ENCODE measurements around the gene UPK3B. TPM values are rescaled to one million over a fixed set of nuclear protein-coding genes. Genes with fewer than 3 reads are reported as not detected.
"Not testable (repeated sequence)": the region's sequence is repeated elsewhere in the genome, so short reads cannot be mapped to it uniquely, and the experiment has no call there.

Gene UPK3B
- polyA plus RNA-seq, 3 donors = 0.33 TPM; not detected in 2

DNA sequence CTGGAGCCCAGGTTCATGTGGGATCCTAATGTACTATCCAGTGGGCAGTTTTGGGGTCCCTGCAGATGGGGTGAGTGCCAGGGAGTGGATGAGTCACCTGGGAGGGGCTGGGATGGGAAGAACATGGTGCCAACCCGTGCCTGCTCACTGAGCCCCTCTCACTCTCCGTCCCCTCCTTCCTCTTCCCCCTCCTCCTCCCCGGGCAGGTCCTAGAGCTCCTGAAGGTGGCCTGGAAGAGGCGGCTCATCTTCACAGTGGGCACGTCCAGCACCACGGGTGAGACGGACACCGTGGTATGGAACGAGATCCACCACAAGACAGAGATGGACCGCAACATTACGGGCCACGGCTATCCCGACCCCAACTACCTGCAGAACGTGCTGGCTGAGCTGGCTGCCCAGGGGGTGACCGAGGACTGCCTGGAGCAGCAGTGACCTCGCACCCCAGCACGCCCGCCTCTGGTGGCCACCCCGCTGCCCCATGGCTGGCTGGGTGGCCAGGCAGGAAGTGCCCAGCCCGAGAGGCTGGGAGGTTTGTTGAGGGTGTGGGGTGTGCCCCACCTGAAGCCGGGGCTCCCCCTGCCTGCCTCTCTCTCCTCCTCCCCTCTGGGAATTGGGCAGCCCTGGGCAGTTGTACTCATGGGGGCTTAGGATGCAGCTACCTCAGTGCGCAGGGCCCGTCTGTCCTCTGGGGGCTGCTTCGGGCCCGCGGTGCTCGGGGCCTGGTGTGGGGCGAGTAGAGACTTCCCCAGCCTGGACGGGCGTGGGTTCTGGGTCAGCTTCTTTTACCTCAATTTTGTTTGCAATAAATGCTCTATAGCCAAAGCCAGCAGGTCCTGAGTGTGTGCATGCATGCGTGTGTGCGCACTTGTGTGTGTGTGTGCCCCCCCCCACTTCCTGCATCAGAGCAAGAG is 4.9 kb upstream of the UPK3B start:
- Histone ChIP-seq H3K4me1 (ENCODE audit: control insufficient read depth in 1 of 2, insufficient read depth in 2 of 2, low read length in 2 of 2) (peaks cover 7 to 9% of the 10 kb centered on the region in 2 donors), H3K27ac (ENCODE audit: low read depth in 1 of 2, low read length in 2 of 2) (no peak overlapping the region), H4K20me1 (ENCODE audit: insufficient read depth, low read length) (no peaks in the 10 kb centered on the region), H3K4me3 (replicated peaks in 1 of 3; ENCODE audit: low read depth in 2 of 3, low read length in 3 of 3) (no peak overlapping the region), H3K9ac (ENCODE audit: insufficient read depth, low read length, poor library complexity, severe bottlenecking) (no peak overlapping the region), H3K79me2 (ENCODE audit: insufficient read depth, low read length) (no peaks in the 10 kb centered on the region), H3K4me2 (replicated peaks; ENCODE audit: extremely low read depth, low read length, poor library complexity, severe bottlenecking) (no peak overlapping the region), H3K27me3 (ENCODE audit: control insufficient read depth in 2 of 2, insufficient read depth in 2 of 2, low read length in 2 of 2) (no peaks in the 10 kb centered on the region), H2AFZ (ENCODE audit: insufficient read depth, low read depth, low read length, poor library complexity, severe bottlenecking) (no peak overlapping the region), H3K9me3 (replicated peaks in 1 of 2; ENCODE audit: control insufficient read depth in 1 of 2, insufficient read depth in 1 of 2, low read length in 2 of 2) (no peaks in the 10 kb centered on the region), H3K36me3 (replicated peaks in 1 of 2; ENCODE audit: control insufficient read depth in 1 of 2, insufficient read depth in 2 of 2, low read length in 2 of 2) (peaks cover 24 to 33% of the 10 kb centered on the region in 2 donors)
- WGBS (ENCODE audit: insufficient coverage) = 97% methylated on average over 22 of the region's 32 CpGs
- intact Hi-C loops (cut with micrococcal nuclease) = loop anchor here in 1 of 2 donors (10.0 kb wide), 1 partner anchor 331 kb away; no protein-coding TSS in a partner anchor
- Mint-ChIP-seq H3K27ac (peak overlapping the region in 4 of 7 donors; percentile 7 to 87 (median 50)), H3K27me3 (ENCODE audit: low read depth in 3 of 3) (peaks cover 0 to 4% (median 2%) of the 10 kb centered on the region in 3 donors), H3K36me3 (peaks cover 31 to 47% of the 10 kb centered on the region in 2 donors), H3K4me1 (peaks cover 2% of the 10 kb centered on the region), H3K9me3 (peaks cover 0 to 6% (median 0%) of the 10 kb centered on the region in 7 donors), H3K4me3 (no peak overlapping the region)
- TF ChIP-seq, protein P1, sequence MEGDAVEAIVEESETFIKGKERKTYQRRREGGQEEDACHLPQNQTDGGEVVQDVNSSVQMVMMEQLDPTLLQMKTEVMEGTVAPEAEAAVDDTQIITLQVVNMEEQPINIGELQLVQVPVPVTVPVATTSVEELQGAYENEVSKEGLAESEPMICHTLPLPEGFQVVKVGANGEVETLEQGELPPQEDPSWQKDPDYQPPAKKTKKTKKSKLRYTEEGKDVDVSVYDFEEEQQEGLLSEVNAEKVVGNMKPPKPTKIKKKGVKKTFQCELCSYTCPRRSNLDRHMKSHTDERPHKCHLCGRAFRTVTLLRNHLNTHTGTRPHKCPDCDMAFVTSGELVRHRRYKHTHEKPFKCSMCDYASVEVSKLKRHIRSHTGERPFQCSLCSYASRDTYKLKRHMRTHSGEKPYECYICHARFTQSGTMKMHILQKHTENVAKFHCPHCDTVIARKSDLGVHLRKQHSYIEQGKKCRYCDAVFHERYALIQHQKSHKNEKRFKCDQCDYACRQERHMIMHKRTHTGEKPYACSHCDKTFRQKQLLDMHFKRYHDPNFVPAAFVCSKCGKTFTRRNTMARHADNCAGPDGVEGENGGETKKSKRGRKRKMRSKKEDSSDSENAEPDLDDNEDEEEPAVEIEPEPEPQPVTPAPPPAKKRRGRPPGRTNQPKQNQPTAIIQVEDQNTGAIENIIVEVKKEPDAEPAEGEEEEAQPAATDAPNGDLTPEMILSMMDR (IDR thresholded peaks at IDR 0.05) = no peak
- DNase-seq = no peak

DNA sequence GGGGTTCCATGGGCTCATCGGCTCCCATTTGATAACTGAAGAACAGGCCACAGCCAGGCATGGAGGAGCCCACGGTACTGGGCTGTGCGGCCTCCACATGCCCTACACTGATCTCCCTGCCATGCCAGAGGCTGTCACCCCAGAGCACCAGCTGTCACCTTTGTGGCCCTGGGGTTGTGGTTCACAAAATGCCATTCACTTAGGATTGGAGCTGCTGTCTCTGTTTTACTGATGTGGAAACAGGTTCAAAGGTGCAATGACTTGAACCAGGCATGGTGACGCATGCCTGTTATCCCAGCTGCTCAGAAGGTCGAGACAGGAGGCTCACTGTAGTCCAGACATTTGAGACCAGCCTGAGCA is 4.3 kb upstream of the UPK3B start:
- no peak overlapping the region for H3K4me3 ChIP-seq (replicated peaks in 1 of 3; ENCODE audit: low read depth in 2 of 3, low read length in 3 of 3)
- Mint-ChIP-seq H3K27ac (peak overlapping the region in 4 of 7 donors; percentile 37 to 92 (median 79)), H3K4me3 (no peak overlapping the region), H3K4me1 (peaks cover 2% of the 10 kb centered on the region), H3K9me3 (peaks cover 0 to 6% (median 0%) of the 10 kb centered on the region in 7 donors), H3K27me3 (ENCODE audit: low read depth in 3 of 3) (peaks cover 0 to 4% (median 2%) of the 10 kb centered on the region in 3 donors), H3K36me3 (peaks cover 28 to 44% of the 10 kb centered on the region in 2 donors)
- peaks cover 24 to 27% of the 10 kb centered on the region in 2 donors for H3K36me3 ChIP-seq (replicated peaks in 1 of 2; ENCODE audit: control insufficient read depth in 1 of 2, insufficient read depth in 2 of 2, low read length in 2 of 2)
- DNase-seq = no peak
- no peak overlapping the region for H3K4me2 ChIP-seq (replicated peaks; ENCODE audit: extremely low read depth, low read length, poor library complexity, severe bottlenecking)
- TF ChIP-seq, protein P1 (IDR thresholded peaks at IDR 0.05) = no peak
- intact Hi-C loops (cut with micrococcal nuclease) = loop anchor here in 1 of 2 donors (10.0 kb wide), 1 partner anchor 331 kb away; no protein-coding TSS in a partner anchor
- no peaks in the 10 kb centered on the region for H3K27me3 ChIP-seq (ENCODE audit: control insufficient read depth in 2 of 2, insufficient read depth in 2 of 2, low read length in 2 of 2)
- H3K27ac ChIP-seq (ENCODE audit: low read depth in 1 of 2, low read length in 2 of 2) = no peak overlapping the region
- no peaks in the 10 kb centered on the region for H3K9me3 ChIP-seq (replicated peaks in 1 of 2; ENCODE audit: control insufficient read depth in 1 of 2, insufficient read depth in 1 of 2, low read length in 2 of 2)
- no peak overlapping the region for H2AFZ ChIP-seq (ENCODE audit: insufficient read depth, low read depth, low read length, poor library complexity, severe bottlenecking)
- no peak overlapping the region for H3K9ac ChIP-seq (ENCODE audit: insufficient read depth, low read length, poor library complexity, severe bottlenecking)
- no peaks in the 10 kb centered on the region for H3K79me2 ChIP-seq (ENCODE audit: insufficient read depth, low read length)
- H4K20me1 ChIP-seq (ENCODE audit: insufficient read depth, low read length) = no peaks in the 10 kb centered on the region
- H3K4me1 ChIP-seq (ENCODE audit: control insufficient read depth in 1 of 2, insufficient read depth in 2 of 2, low read length in 2 of 2) = peaks cover 7 to 9% of the 10 kb centered on the region in 2 donors
- 84% methylated on average over 4 of the region's 5 CpGs for WGBS (ENCODE audit: insufficient coverage)

DNA sequence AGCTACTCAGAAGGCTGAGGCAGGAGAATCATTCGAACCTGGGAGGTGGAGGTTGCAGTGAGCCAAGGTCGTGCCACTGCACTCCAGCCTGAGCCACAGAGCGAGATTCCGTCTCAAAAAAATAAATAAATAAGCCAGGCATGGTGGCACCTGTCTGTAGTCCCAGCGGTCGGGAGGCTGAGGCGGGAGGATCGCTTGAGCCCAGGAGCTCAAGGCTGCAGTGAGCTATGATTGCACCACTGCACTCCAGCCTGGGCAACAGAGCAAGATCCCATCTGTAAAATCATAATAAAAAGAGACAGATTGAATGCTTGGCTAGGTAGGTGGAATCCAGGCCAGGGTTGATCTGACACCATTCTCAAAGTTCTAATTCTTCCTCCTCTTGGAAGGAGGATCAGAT is 3.7 kb upstream of the UPK3B start:
- H3K4me3 ChIP-seq (replicated peaks in 1 of 3; ENCODE audit: low read depth in 2 of 3, low read length in 3 of 3) = not testable (repeated sequence)

More for the DNA sequence above, 3.7 kb upstream of the UPK3B start:
- not testable (repeated sequence) for H3K4me2 ChIP-seq (replicated peaks; ENCODE audit: extremely low read depth, low read length, poor library complexity, severe bottlenecking); H3K79me2 ChIP-seq (ENCODE audit: insufficient read depth, low read length); H3K9ac ChIP-seq (ENCODE audit: insufficient read depth, low read length, poor library complexity, severe bottlenecking); H3K9me3 ChIP-seq (replicated peaks in 1 of 2; ENCODE audit: control insufficient read depth in 1 of 2, insufficient read depth in 1 of 2, low read length in 2 of 2); H4K20me1 ChIP-seq (ENCODE audit: insufficient read depth, low read length); H3K27me3 Mint-ChIP-seq (ENCODE audit: low read depth in 3 of 3); DNase-seq; H3K27me3 ChIP-seq (ENCODE audit: control insufficient read depth in 2 of 2, insufficient read depth in 2 of 2, low read length in 2 of 2); H3K9me3 Mint-ChIP-seq; H3K4me1 Mint-ChIP-seq; H2AFZ ChIP-seq (ENCODE audit: insufficient read depth, low read depth, low read length, poor library complexity, severe bottlenecking); H3K4me3 Mint-ChIP-seq; H3K4me1 ChIP-seq (ENCODE audit: control insufficient read depth in 1 of 2, insufficient read depth in 2 of 2, low read length in 2 of 2)
- H3K27ac ChIP-seq (ENCODE audit: low read depth in 1 of 2, low read length in 2 of 2) = peak overlapping the region; percentile 38 to 74
- intact Hi-C loops (cut with micrococcal nuclease) = loop anchor here in 1 of 2 donors (10.0 kb wide), 1 partner anchor 332 kb away; no protein-coding TSS in a partner anchor
- Mint-ChIP-seq H3K27ac (peak overlapping the region; percentile 65 to 92 (median 87)), H3K36me3 (peaks cover 25 to 38% of the 10 kb centered on the region in 2 donors)
- peaks cover 24 to 26% of the 10 kb centered on the region in 2 donors for H3K36me3 ChIP-seq (replicated peaks in 1 of 2; ENCODE audit: control insufficient read depth in 1 of 2, insufficient read depth in 2 of 2, low read length in 2 of 2)
- 97% methylated on average over 4 of the region's 8 CpGs for WGBS (ENCODE audit: insufficient coverage)
